GM04504 (cell line): ENCODE measurements around the gene ITPKB.
"Not testable (repeated sequence)": the region's sequence is repeated elsewhere in the genome, so short reads cannot be mapped to it uniquely, and the experiment has no call there.

Experiments used
- DNase-seq: peaks from one replicate; pipeline ENCODE4 v3.0.0-alpha.2; 2012; ENCODE audit warnings: low read depth

ITPKB gene

DNA sequence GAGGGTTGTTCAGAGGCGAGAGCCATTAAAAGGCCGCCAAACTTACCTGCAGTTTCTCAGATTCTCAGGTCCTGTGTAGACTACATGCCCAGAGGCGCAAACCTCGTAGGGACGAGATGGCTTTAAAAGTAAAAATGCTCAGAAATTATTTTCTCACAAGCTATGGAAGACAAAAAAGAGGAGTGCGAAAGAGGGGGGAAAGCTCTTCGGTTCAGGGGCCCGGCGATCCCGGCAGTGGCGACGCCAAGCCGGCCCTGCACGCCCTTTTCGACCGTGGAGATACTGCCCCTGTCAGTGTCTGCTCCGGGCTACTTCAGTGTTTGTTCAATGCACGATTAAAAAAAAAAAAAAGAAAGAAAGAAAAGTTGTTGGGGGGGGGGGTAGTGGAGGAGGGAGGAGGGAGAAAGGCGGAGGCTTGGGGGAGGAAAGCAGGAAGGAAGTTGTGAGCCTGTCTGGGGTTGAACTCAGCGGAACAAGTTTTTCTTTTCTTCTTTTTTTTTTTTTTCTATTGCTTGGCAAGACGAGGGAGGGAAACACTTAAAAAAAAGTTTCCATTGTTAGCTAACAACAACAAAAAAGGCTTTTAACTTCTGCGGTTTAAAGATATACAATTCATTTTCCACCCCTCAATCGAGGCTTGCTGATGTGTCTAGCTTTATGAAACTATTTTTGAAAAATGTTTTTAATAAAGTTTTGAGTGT, at the start of gene ITPKB:
Gene ITPKB, minus strand, starts transcription at position 288 of the 701 bp plus-strand sequence. CDS start 1,824 bp downstream, outside the sequence.
- DNase-seq: no peak

DNA sequence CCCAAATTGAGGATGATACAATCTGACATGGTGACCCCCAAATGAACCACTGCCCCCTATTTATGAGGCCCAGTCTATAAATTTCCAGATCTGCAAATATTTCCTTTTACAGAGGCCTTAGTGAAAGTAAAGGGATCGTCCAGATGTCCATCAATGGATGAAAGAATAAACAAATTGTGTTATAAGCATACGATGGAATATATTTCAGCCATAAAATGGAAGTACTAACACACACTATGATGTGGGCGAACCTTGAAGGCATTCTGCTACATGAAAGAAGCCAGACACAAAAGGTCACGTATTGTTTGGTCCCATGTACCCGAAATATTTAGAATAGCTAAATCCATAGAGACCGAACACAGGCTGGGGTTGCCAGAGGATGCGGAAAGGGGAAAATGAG, 48.6 kb upstream of the ITPKB start:
- DNase-seq: no peak

DNA sequence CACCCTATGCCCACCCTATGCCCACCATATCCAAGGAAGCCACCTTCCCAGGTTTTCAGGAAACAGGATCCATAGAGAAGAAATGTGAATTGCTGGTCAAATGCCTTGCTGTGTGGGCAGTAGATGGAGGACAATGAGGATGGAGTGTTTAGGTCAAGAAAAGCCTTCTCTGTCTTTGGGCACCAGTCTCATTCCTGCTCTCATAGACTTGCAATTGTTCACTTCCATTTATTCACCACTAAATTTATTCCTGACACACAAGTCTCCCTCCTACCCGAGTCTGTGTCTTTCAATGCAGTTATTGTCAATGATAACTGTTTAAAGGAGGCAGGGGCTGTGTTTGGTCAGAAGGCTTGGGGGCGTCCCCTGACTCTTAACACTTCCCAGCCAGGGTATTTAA, 48.0 kb upstream of the ITPKB start:
- DNase-seq: no peak

DNA sequence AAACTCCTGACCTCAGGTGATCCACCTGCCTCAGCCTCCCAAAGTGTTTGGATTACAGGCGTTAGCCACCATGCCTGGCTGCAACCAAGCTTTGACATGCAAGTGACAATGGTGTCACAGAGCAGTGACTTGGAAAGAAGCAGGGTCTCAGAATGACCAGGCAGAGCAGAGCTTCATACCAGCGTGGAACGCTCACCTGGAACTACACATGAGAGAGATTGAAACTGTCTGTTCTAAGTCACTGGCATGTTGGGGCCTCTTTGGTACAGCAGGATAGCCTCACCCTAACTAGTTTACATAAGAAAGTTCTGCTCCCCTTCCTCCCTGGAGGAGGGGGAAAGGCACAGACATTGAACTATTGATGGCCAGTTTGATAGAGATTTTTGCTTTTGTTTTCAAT, 47.5 kb upstream of the ITPKB start:
- DNase-seq: no peak

DNA sequence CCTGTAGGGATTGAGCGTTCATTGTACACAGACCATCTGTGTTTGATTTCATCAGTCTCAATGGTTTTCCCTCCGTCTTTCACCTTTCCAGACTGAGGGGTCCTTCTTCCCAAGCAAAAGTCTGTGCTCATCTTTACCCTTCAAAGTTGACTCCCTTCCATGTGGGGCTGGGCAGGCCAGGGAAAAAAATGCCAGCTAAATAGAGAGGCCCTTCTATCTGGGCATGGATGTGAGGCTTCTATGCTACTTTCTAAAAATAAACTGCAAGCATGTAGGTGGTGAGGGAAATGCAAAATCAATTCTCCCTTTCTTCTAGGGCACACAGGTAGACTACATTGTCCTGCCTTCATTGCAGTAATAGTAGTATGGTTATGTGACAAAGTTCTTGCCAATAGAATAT, 46.7 kb upstream of the ITPKB start:
- DNase-seq: no peak

DNA sequence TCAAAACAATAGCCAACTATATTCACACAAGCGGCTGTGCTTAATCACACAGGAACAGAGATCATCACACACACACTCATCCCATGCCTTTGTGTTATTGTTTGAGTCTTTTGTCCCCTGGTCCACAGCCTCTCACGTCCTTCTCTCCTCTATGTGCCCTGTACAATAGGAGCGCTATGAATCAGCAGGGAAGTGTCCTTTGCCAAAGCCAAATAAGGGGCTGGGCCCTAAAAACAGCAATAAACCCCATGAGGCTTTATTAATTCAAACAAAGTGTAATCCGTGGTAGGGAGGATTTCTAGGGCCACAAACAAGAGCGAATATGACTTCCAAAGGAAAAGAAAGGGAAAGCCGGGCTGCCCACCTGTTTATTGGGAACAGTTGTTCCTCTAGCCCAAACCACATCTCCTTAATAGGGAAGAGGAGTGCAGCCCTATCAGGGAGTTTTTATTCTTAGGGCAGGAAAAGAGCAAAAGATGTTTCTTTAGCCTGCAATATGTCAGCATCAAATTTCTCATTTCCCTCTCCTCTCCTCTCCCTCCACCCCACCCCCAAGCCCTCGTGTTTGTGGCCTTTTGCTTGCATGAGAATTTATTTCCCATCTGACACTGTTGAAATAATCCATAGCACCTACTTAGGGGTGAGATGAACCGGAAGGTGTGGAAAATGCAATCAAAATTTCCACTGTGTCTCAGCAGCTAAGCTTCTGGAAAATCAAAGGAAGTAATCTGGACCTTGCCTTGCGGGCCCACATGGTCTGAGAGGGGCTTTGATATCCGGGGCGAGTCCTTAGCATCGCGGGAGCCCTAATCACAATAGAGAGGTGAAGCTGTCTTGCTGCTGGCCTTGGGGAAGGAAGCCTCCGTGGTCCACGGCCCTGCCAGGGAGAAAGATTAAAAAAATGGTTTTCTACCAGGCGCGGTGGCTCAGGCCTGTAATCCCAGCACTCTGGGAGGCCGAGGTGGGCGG, 45.3 kb upstream of the ITPKB start:
- no peak for DNase-seq

DNA sequence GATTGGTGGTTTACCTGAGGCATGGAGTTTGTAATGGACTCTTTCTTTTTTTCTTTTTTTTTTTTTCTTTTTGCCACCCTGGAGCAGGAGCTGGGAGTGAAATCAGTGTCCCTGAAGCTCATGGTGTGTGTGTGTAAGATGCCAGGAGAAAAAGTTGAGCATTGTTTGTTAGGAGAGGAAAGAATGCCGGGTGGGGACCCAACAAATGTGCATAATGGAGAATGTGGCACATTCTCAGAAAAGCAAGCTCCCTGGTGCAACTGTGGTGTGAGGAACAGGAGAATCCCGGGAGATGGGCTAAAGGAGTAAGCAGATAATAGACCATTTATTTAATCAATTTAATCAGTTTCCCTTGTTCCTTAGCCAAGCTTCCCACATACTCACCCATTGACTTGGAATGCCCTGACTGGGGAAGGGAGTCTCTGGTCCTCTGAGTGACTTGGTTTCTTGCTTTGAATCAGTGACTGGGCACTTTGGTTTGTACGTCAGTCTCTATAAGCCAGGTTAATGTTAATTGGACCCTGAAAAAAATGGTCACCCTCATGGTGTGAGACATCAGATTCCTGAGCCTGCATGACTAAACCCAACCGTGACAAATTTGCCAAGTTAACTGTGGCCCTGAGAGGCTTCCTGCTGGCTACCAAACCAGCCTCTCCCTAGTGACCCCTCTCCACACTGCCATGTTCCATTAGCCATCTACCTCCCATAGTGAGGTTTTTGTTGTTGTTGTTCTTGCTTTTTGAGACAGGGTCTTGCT, 43.9 kb upstream of the ITPKB start:
- DNase-seq: no peak

DNA sequence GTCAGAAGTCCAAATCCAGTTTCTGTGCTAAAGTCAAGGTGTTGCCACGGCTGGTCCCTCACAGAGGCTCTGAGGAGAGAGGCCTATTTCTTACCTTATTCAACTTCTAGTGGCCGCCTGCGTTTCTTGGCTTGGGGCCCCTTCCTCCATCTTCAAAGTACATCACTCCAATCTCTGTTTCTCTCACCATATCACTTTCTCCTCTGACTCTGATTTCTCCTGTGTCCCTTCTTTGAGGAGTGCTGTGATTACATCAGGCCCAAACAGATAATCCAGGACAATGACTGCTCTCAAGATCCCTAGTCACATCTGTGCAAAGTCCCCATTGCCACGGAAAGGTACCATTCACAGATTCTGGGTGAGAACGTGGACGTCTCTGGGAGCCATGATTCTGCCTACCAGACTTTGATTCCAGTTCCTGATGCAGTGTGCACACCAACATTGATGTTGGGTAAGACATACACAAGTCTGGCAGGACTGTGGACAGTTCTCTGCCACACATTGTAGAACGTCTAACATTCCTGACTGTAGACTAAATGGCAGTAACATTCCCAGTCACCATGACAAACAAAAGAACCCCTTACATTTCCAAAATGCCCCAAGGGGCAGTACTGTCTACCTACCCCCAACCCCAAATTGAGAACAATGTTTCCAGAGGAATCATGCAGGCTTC, 43.0 kb upstream of the ITPKB start:
- DNase-seq: no peak

DNA sequence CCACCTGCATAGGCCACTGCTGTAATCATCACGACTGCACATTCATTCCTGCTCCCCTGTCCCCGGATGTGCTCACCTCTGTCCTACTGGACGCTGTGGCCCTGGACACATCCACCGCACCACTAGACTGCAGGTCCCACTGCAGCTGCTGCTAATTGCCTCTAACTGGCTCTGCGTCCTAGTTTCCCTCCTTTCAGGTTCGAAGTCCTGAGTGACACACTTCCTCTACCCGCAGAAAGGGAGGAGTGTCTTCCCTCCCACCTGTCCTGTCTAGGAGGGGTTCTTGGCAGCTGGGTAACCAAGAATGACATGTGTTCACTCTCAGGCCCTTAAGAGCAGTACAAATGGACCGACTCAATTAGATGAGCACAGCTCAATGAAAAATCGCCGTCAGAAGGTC, 40.5 kb upstream of the ITPKB start:
- DNase-seq: no peak

DNA sequence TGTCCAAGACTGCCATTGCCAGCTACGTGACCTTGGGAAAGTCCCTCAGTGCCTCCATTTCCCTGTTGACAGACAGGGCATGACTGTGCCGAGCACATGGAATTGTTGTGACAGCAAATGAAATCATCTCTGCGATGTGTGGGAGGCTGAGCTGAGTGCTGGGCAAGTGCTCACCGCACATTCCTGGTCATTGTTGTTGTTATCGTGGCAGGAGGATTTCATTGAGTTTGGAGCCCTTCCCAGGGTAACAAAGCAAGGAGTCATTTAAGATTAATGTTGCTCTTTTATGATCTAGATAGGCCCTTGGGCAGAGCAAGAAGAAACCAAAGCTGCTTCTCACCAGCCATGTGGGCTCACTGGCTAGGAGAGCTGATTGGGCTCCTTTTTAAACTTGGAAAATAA, 39.6 kb upstream of the ITPKB start:
- peak; percentile 90 for DNase-seq

DNA sequence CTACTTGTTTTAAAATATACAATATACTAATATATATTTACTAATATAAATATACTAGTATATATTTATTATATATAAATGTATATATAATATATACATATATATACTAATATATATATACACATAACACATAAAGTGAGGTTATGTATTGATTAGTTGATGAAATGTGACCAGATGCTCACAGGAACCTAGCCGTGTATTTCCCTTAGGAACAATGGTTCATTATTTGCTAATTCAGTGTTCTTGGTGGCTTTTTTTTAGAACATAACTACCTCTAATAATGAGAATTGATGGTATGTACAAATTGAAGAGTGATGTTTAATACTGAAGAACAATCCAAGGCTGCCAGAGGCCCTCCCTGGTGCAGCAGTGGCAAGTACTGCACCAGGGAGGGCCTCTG, 37.9 kb upstream of the ITPKB start:
- no peak for DNase-seq

DNA sequence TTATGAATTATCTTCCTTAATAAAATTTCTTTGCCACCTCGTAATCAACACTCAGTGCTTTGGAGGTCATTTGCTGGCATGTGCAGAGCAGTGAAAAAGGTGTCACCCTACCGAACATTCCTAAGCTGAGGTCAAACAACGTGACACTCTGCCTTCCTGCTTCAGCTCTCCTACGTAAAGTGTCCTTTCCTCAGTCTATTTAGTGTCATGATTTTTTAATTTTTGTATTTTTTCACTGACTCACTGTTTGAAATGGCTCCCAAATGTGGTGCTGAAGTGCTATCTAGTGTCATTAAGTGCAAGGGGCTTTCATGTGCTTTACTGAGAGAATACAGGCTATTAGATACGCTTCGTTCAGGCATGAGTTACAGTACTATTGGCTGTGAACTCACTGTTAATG, 37.0 kb upstream of the ITPKB start:
- no peak for DNase-seq

DNA sequence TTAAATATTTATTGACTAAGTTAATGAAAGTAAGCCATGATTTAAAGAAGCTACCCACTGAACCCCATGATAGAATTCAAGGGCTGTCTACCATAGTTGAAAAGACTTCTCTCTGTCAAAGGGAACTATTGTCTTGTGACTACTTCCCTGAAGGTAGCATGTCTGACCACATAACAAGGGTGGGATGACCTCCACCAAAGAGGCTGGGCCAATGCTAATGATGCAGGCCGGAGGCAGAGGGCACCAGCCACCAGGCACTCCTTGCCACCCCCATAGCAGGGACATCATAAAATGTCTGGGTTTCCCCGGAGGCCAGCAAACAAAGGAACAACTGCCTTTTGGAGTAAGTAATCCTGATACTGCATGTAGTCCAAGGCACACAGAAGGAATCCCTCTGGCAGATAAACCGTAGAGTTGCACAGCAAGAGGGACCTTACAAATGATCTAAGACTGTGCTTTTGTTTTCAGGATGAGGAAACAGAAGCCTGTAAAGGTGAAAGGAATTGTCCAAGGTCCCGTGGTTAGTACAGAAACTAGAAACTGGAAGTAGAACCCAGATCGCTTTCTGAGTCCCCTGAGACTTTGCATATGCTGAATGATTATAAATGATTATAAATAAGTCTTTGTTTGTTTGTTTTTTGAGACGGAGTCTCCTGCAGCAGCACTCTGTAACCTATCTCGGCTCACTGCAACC, 33.5 kb upstream of the ITPKB start:
- no peak for DNase-seq

DNA sequence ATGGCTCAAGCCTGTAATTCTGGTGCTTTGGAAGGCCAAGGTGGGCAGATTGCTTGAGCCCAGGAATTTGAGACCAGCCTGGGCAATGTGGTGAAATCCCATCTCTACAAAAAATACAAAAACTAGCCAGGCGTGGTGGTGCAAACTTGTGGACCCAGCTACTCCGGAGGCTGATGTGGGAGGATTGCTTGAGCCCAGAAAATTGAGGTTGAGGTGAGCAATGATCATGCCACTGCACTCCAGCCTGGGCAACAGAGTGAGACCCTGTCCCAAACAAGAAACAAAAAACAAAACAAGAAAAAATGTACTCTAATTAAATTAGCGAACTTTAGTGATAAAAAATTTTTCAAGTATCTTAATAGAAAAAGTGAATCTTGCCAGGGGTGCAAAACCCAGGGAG, 28.1 kb upstream of the ITPKB start:
- DNase-seq: not testable (repeated sequence)

DNA sequence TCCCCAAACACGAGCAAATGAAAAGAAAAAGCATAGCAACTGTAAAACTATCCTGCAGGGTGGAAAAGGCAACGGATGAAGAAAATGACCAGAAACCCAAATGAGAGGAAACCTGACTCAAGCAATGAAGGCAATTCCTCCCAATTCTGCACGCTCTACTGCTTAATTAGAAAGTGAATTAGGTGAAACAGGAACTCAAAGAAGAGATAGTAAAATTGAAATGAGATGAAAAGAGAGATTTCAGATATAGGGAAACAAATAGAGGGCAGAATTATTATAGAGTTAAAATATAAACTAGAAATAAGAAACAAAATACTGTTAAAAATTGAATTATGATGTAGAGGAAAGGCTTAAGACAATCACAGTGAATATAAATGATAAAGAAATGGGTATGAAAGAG, 27.5 kb upstream of the ITPKB start:
- DNase-seq: no peak

DNA sequence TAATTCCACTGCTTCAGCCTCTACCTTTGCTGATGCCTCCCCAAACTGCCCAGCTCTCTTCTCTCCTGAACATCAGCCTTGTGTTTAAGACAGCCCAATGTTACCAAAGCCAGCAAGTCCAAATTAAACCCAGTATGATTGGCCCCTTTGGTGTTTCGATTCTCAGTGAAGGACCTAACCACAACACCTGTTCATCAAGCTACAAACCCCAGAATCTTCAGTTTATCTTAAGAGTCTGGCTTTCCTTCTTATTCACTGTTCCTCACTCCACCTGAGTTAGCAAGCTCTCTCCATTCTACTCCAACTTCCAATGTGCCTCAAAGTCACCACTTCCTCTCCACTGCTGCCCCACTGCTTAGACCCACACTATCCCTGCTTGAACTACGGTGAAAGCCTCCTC, 25.5 kb upstream of the ITPKB start:
- DNase-seq: no peak

DNA sequence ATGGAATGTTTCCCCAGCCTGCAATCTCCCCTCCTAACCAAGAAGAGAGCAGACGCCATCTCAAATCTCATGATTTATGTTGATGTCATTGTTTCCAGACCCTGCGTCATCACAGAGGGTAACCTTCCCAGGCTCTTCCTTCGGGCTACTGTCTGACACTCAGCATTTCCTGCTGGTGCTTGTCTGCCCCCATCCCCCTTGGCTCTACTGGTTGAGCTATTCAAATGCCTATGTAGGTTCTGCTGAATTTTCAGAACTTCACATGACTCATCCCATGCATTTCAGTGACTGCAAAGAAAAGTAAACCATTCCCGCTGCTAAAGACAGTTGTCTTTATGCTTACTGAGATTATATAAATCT, 24.8 kb upstream of the ITPKB start:
- no peak for DNase-seq

DNA sequence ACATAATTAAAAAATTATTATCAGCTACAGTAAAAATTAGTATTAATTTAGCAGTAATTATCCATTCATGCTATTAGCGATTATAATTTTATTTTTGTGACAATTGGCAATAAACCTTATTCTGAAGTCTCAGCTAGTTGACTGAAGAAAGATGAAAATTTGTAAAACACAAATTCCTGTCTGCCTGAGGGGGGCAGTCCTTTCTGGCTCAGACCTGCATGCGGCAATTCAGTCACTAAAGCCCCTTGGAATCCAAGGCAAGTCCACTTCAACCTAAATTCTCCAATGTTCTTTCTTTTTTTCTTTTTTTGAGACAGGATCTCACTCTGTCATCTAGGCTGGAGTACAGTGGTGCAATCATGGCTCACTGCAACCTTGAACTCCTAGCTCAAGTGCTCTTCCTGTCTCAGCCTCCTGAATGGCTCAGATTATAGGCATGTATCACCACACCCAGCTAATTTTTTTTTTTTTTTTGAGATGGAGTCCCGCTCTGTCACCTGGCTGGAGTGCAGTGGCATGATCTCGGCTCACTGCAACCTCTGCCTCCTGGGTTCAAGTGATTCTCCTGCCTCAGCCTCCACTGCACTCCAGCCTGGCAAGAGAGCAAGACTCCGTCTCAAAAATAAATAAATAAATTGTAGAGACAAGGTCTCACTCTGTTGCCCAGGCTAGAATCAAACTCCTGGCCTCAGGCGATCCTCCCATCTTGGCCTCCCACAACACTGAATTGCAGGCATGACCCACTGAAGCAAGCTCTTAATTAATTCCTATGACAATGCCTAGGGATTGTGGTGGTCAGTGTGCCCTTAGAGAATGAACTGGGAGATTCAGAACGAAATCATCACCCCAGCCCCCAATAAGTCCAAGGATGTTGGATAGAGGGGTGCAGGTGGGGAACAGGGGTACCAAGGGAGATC, 24.2 kb upstream of the ITPKB start:
- no peak for DNase-seq

DNA sequence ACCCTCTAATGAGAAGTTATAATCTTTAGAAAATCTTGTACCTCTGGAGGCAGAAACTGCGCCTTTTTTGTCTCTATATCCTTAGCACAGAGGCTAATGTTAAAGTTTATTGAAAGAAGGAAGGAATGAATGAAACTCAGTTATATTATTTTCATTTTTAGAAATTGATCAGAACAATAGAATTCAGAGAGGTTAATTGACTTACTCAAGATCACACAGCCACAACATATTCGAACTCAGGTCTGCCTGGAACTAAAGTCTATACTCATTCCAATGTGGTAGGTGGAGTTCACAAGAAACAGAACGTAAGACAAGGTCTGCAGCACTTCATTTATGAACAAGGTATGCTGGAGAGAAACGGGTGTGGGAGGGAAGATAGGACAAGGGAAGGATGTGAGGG, 23.0 kb upstream of the ITPKB start:
- DNase-seq: no peak

DNA sequence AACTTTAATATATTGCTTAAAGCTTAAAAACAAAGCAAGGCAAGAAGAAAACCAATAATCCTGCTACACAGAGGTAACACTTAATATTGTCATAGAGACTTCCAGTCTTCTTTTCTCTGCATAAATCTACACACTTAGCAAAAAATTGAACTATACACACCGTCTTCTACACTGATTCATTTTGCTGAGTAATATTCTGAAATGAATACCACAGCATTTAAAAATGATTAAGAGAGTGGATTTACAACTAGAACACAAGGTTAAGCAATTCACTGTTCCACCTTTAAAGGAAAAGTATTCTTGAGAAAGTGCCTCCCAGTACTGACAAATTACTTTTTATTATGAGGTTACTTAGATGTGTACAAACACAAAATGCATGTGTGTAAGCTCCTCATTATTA, 22.2 kb upstream of the ITPKB start:
- DNase-seq: no peak
